GM21717 (cell line): ENCODE data around the gene SRBD1.

ENCODE experiments used
- ATAC-seq: cut with Tn5 transposase; IDR thresholded peaks from one replicate; pipeline ENCODE4 v1.9.1; 2021; ENCODE audit warnings: mild to moderate bottlenecking, moderate library complexity; ENCODE audit not compliant: unreplicated experiment

SRBD1 gene

DNA sequence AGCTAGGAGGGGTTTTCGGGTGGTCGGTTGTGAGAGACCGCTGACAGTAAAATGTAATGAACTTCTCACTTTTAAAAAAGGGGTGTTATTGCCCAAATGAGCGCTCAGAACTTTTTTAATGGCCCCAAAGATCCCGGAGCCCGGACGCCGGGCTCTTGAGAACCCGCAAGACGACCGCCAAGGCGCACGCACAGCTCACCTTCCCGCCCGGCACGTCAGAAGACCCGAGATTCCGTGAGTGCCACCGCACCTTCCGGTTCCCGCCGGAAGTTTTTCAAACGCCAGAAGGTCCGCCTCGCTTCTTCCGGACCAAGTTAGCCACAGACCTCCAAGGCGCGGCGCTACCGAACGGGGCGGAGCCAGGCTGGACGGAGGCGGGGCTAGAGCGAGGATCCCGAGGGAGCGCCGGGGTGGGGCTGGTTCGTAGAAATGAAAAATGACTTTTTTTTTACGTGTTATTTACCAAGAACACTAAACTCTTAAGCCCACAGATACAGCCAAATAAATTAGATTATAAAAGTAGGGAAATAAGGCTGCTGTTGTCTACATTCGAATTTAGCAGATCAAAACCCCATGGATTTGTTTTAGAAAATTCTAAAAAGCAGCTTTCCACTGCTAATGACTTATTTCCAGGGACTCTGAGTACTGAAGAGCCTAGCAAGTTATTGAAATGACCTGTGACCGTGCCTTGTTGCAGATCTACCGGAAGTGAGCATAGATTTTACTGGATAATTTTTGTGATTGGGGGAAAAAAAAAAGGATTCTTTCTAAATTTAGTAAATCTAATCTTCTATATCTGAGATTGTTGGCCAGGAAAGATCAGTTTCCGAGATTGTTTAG is at the start of gene SRBD1:
TSS of gene SRBD1 (minus strand) at position 248 of the 840 bp plus-strand sequence. CDS start 5,826 bp downstream, outside the sequence.
- peak; percentile 90 for ATAC-seq

- ATAC-seq, result no peak
Observed at GRCh38 chr2:45654250-45654649, 43.2 kb upstream of the SRBD1 start.

DNA sequence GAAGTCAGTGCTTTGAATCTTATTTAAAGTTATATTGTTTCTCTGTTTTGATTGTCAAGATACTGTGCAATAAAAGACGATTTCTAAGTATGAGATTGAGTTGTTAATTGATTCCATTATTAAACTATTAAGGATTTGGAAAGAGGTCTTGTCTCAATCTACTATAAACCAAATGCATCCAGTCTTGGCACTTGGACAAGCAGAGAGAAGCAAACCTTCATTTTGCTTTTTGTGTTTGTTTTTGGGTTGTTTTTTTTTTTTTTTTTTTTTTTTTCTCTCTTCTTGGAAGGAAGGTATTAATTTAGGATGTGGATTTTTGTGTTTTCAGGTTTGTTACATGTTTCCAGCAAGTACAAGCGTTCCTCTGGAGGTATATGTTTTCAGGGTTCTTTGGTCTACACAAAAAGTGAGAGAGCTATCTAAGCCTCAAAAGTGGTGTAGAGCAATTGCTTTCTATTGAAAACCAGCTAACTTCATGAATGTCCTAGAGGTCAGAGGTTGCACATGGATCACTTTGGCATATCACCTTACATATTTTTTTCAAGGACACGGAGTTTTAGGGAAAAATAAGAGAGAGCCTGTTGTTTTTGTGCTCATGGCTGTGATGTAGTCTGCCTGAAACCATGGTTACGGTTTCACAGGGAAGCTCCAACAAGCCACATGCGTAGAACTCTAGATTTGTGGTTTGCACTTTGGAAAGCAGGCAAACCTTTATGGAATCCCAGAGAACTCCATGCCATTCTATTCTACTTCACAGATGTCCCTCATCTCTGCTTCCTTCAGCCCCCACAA is 42.3 kb upstream of the SRBD1 start:
- no peak for ATAC-seq

DNA sequence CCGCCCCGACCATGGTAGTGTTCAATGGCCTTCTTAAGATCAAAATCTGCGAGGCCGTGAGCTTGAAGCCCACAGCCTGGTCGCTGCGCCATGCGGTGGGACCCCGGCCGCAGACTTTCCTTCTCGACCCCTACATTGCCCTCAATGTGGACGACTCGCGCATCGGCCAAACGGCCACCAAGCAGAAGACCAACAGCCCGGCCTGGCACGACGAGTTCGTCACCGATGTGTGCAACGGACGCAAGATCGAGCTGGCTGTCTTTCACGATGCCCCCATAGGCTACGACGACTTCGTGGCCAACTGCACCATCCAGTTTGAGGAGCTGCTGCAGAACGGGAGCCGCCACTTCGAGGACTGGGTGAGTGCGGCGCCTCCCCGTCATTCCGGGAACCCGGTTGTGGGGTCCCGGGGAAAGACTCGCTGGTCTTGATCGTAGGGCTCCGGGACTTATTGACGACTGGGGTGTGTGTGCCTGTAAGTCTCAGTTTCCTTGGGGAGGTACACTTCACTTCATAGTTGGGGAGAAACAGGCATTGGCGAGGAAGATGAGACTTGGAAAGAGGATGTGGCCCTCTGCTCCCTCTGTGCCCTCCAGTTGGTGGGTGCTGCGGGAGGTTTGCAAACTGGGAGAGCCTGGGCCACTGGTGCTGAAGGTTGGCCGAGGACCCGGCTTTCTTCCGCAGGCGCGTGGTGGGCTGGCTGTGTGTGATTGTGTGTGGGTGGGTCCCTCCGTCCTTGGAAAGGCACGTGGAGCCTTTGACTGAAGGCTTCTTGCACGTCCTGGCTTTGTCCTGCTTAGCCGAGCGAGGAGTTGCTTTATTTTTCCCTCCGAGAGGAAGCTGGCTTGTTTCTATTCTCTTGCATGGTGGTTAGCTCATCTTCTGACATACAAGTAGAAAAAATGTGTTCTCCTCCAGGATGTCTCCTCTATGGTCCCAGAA is 41.3 kb upstream of the SRBD1 start:
- ATAC-seq, result no peak

DNA sequence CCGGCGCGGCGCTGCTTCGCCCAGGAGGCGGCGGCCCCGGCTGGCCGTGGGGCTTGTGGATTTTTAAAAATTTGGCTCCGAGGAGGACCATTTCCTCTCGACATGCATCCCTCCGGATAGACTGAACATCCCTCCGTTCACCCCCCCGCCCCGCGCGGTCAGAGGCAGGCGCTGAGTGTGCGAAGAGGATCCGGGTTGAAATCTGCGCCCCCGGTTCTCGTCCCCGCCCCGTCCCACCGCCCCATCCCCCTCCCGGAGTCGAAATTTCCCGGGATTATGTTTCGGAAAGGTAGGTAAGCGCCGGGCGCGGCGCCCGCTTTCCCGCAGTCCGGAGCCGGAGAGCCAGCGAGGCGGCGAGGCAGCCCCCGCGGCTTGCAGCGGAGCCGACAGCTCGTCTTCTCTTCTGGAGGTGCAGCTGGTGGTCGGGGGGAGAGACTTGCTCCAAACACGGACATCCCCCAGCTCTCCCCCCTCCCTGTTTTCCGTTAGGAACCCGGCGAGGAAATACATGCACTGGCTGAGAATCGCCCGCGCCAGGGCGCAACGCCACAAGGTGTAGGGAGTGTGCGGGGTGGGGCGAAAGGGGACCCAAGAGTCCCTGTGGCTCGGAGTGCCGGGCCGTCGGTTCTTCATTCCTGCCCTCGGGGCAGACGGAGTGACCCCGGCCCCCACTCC is 40.5 kb upstream of the SRBD1 start, which contains the start of gene PRKCE:
TSS of gene PRKCE (plus strand) at position 261 of the 675 bp plus-strand sequence.
- peak; percentile 7 for ATAC-seq

DNA sequence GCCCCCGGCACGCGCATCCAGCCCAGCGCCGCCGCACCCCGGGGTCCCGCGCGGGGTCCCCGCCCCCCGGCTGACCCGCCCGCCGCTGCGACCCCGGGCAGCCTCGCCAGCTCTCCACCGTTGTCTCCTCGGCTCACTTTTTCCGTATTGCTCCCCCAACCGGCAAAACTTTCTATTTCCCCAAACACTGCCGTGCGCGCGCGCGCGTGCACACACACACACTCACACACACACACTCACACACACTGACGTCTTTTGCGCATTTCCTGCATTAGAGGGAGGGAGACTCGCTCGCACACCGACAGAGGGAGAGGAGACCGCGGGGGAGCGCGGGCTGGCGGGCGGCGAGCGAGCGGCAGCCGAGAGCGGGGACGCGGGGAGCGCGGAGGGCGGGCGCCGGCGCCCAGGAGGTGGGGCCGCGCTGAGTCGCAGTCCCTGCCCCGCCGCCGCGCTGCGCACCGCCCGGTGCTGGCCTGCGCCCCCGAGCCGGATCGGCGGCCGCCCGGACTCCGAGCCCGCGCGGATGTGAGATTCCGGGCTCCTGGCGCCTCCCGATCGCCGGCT is 39.9 kb upstream of the SRBD1 start:
- peak; percentile 48 for ATAC-seq

- ATAC-seq, result peak; percentile 36
Observed at GRCh38 chr2:45649858-45650811, 39.1 kb upstream of the SRBD1 start.

GRCh38 chr2:45649462-45649857 is 38.4 kb upstream of the SRBD1 start:
- ATAC-seq, result no peak

DNA sequence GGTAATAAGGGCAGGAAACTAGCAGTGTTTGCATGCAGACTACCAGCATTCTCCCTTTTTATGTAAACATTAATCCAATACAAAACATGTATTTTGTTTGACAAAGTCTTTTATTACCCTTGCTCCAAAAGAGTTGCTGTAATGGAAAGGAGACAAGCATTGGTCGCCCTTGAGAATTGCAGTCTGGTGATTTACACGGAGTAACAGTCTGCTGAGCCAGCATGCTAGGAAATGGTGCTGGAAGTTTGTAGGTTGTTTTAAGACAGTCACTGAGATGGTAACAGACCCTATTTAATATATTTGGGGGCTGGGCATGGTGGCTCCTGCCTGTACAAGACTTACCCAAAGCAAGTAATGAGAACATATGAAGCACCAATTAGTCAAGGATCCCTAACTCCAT is 37.6 kb upstream of the SRBD1 start:
- ATAC-seq, result no peak

DNA sequence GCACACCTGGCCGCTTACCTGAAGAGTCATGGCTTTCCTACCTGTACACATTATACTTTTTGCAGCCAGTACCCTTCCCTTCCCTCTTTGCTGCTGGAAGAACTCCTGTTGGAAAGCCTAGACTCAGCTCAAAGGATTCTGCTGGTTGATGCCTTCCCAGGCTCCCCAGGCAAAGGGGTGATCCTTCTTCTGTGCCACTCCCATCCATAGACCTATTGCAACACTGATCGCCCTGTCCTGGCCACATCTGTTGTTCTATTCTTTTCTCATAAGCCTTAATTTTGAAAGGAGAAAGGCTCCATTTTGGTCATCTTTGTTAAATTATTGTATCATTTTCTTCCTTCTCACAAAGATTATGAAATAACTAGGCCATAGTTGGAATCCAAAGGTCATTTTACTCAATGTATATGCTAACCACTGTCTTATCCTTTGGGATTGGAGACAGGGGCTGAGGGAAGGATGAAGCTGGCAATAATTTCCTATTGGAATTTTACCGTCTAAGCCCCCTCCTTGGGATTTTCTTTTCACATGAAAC is 37.0 kb upstream of the SRBD1 start:
- ATAC-seq, result no peak

GRCh38 chr2:45647356-45647755 is 36.3 kb upstream of the SRBD1 start:
- ATAC-seq, result no peak

DNA sequence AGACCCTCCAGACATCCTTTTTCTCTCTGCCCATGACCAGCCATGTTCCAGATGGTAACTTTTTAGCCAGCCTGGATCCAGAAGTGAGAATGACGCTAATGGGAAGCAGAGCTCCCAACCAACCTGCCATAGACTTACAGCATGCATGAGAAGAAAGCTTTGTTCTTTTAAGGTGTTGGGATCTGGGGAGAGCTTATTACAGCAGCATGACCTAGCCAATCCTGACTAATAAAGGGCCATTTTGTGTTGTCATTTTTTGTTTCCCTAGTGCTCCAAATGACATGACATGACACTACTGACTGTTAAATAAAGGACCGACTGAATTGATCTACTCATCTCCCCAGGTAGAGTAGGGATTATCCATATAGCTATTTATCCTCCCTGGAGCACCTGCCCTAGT is 35.2 kb upstream of the SRBD1 start:
- ATAC-seq, result no peak

DNA sequence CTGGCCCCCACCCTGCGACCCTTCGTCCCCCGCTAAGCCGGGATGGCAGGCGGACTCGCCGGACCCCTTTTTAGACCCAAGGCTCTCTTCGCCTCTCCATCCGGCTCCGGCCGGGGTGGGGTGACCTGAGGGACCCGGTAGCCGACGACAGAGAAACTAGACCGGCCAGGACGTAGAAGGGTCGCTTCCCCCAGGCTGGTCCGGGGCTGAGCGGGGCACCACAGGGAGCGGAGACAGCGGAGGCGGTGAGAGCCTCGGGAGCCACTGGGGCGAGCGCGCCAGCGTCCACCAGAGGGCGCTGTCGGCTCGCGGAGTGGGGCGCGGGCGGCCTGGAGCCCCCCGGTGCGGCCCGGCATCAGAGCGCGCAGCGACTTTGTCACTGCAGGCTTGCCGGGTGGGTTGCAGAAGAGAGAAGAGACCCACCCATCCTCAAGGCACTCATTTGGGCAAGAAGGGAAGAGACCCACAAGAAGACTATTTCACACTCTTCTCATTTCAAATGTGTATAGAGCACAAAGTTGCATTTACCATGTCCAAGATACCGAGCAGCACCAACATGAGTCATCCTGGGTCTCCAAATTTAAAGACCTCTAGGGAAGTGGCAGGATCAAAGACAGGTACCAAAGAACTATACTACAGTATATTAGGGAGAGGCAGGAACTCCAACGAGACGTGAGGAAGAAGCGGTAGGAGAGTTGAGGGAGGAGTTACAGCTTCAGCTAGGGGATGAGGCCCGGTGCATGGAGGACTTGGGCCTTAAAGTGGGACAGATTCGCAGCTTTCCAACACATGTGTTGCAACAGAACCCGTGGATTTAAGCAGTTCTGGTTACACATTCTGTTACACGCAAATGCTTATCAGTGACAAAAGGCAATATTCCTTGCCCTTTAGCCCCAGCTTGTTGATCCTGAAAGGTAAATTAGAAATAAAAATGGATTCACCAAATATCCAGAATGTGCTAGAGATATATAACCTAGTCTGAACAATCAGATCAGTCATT is 32.8 kb upstream of the SRBD1 start:
- no peak for ATAC-seq

DNA sequence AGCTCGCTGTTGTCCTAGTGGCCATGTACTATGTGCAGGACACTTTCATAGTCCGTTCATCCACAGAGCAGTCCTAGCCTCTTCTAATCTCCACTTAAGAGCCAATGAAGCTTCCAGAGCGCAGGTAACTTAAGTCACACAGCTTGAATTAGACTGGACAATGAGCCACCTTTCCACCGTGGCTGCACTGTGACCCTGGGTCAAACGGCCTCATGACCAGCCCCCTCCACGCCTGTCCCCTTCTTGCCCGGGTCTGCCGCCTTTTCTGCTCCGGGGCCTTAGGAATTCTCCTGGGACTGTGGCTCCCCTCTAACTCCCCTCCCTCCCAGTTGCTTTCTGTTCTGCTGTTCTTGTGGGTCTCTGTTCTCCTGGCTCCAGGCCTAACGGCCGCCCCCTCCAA is 32.0 kb upstream of the SRBD1 start:
- no peak for ATAC-seq

DNA sequence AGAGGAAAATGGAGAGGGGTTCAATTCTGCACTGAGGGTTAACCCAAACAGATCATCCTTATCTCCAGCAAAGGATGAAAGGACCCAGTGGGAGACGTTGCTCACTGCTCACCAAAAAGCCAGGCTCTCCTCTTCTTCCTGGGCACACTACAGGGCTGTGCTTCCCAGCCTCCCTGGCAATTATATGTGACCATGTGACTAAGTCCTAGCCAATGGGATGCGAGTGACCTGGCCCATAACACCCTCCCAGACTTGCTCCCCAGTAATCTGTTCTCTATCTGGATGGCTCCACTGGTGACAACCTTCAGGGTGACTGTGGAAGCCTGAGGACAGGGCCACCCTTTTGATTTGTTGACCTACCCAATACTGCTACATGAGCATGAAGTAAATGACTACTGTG is 29.5 kb upstream of the SRBD1 start:
- no peak for ATAC-seq

DNA sequence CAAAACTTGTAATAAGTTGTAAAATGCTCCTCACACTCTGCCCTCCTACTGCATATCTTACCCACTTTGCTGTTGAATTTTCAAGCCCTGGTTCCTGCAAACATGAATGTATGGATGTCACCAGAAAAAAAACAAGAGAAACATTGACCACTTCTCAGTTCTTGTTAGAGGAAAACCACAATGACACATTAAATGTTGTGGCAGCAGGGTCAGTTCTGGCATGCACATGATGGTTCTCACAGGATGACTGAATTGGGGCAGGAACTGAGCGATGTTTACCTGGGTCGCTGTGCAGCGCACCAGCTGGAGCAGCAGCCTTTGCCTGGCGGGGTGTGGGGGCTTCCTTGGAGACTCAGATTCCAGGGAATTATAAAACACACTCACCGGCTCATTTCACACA is 26.4 kb upstream of the SRBD1 start:
- ATAC-seq, result peak; percentile 73

- ATAC-seq, result no peak
Observed at GRCh38 chr2:45636008-45636407, 24.9 kb upstream of the SRBD1 start.
